HG03045 (cell line): ENCODE results near the gene STMND1.

Source experiments
- ATAC-seq: cut with Tn5 transposase; IDR thresholded peaks from one replicate; pipeline ENCODE4 v1.9.1; 2021; ENCODE audit warnings: mild to moderate bottlenecking, moderate library complexity; ENCODE audit not compliant: unreplicated experiment

Gene STMND1

DNA sequence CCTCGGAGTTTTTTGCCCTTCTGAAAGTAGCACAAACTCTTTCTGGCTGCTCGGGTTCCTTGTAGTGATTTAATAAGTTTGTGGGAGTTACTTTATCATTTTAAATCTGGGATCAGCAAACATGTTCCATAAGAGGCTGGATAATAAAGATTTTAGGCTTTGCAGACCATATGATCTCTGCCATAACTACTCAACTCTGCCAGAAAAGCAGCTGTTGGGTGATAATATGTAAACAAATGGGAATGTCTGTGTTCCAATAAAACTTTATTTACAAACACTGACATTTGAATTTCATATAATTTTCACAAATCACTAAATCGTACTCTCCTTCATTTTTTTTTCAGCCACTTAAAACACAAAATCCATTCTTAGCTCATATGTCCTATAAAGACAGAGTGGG, 3.9 kb upstream of the STMND1 start:
- no peak for ATAC-seq

DNA sequence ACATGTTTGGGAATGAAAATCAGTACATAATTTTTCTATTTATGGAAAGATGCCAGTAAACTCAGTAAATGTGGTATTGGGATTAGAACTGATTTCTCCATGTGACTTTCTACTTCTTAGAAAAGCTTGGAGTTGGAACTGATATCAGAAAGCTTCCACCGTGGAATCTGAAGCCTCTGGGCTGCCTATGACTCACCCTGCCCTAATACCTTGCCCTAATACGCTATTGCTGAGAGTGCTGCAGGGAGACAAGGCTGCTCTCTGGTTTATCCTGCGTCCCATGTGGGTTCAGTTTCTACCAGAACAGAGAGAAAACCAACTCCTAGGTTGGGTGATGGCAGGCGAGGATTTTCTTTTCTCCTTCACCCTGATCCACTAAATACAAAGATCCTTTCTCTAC, 3.3 kb upstream of the STMND1 start:
- no peak for ATAC-seq

- ATAC-seq: no peak
Observed at GRCh38 chr6:17099401-17100059, 2.3 kb upstream of the STMND1 start.

DNA sequence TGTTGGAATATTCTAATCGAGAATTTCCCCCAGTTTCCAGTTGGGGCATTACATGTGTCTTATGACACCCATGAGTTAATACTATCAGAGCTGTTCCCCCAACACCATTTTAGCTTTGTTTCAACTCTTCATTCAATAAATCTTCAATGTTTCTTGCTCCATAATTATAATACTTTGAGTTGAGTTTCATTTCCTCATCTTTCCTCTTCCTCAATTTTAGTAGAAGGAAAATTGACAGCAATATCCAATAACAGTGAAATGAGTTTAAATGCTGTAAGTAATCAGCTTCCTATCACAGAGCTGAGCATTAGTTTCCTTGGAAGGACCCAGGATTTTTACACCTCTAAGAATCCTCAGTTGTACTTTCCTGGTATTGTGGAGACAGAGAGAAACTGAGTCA, 1.0 kb upstream of the STMND1 start:
- no peak for ATAC-seq

DNA sequence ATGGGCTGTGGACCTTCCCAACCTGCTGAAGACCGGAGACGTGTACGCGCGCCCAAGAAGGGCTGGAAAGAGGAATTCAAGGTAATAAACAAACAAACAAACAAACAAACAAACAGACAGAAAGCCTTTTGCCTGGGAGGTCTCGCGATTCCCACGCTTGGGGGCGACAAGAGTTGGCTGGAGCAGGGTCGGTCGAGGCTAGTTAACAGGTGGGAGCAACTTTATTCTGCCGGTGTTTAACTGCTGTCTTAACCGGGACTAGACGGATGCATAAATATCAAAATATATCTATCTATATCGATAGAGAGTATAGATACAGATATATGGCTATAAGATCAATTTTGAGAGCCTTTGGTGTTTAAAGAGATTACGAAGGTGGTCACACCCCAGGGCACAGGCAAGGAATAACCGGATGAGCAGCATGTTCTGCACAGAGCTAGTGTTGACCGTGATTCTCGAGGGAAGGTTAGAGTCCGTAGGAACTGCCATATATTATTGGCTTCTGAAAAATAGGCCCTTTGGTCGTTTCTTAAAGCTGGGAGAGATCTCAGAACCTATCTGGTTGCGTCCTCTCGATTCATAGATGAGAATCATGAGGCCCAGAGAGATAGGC, 514 bp downstream of the STMND1 start:
- no peak for ATAC-seq

- no peak for ATAC-seq
Observed at GRCh38 chr6:17103715-17104114, 1.9 kb downstream of the STMND1 start.

DNA sequence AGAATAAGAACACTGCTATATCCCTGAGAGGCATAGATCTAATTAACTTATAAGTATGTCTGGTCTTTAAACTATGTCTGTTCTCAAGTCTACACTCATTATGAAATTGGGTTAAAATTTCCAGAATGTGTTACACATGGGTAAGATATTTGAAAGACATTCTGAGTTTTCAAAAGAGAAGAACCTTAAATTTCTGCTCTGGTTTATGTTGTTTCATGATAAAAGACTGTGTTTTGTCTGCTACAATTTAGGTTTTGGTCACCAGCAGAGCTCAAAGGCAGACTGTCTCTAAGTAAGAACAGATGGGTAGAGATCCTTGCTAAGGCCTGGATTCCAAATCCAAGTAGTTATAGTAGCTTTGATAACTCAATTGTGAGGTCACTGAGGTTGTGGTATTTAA, 6.0 kb downstream of the STMND1 start:
- ATAC-seq: no peak

DNA sequence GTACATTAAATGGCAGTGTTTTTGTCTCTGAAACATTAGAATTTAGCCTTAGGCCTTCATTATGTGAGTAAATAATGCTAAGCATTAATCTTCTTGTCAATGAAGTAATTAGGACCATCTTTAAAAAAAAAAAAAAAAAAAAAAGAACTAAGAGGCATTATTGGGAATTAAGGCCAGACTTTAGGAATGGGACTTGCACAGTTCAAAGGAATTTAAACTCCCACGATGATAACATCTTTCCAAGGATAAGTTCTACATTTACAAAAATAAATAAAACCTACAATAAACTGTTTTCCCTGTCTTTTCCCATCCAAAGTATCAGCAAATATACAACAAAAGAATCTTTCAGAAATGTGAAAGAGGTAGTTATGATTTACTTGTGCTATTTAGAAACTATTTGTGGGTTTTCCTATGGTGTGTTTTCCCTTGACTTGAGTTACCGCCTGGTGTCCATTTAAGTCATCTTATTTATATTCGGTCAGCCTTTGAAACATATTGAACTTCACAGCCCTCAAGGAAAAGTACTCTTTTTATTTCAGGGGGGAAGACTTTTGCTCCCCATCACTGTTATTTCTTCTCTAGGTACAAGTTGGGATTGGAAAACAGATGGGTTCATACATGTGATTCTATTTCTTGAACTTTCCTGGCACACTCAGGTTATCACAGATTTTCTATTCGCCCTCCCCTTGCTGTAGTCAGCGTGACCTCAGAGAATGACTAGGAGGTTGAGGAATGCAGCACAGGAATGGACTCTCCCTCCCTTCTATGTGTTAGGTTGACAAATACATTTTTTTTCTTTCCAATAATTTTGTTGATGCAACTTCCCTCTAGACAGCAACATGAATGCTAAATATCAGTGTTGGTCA, 13.6 kb downstream of the STMND1 start:
- no peak for ATAC-seq

- ATAC-seq: no peak
Observed at GRCh38 chr6:17116117-17116440, 14.2 kb downstream of the STMND1 start.

DNA sequence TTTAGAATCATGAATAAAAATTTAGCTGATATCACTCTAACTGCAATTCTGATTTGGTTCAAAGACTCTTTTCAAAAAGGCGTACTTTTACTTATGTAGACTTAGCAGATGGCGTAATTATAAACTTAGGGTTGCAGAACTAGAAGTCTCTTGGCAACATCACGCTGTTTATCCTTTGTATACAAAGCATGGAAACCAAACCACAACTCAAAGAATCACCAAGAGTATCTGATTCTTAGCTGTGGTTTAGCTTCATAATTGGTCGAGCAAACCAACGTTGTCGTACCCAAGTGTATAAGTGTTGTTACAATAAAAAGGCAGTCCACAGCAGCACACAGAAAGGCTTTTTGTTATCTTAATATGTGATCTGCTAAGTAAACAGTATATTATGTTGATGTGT, 18.2 kb downstream of the STMND1 start:
- ATAC-seq: no peak

- ATAC-seq: no peak
Observed at GRCh38 chr6:17125407-17125806, 23.6 kb downstream of the STMND1 start.

DNA sequence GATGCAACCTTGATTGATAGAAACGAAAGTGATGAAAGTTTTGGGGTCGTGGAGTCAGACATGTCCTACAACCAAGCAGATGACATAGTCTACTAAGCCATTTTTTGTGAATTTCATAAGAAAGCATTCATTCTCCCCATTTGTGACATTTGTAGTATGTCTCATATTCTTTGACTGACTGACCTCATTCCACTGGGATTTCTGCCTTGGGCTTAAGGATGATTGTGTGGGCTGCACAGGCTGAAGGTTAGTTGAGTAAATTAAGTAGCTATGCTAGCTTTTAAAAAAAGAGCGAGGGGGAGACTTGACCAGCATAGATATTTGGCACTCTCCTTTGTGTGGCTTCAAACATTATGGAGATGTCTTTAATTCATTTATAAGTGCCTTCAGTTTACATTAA, 28.9 kb downstream of the STMND1 start:
- no peak for ATAC-seq

DNA sequence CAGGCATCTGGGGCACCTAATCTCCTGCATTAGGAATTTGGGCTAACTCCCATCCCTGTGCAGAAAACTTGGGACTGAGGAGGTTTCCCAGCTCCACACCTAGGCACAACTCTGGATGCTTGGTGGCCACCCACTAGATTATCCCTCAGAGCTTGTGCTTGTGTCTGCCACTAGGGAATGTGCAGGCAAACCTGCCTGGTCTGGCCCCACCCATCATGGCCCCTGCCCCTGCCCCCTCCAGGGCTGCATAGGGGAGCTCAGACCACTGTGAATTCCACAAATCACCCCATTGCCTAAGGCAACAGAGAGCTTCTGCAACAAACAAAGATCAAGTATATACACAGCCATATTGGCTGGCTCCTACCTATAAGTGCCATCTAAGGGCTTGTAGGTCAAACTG, 31.1 kb downstream of the STMND1 start:
- ATAC-seq: no peak

GRCh38 chr6:17138033-17138432, 36.2 kb downstream of the STMND1 start:
- no peak for ATAC-seq

DNA sequence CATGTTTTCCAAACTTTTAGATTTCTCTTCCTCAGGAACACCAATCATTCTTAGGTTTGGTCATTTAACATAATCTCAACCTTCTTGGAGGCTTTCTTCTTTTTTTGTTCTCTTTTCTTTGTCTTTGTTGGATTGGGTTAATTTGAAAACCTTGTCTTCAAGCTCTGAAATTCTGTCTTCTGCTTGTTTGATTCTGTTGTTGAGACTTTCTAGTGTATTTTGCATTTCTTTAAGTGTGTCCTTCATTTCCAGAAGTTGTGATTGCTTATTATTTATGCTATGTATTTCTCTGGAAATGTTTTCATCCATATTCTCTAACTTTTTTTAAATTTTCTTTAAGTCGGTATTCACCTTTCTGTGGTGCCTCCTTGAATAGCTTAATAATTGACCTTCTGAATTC, 42.2 kb downstream of the STMND1 start:
- no peak for ATAC-seq

DNA sequence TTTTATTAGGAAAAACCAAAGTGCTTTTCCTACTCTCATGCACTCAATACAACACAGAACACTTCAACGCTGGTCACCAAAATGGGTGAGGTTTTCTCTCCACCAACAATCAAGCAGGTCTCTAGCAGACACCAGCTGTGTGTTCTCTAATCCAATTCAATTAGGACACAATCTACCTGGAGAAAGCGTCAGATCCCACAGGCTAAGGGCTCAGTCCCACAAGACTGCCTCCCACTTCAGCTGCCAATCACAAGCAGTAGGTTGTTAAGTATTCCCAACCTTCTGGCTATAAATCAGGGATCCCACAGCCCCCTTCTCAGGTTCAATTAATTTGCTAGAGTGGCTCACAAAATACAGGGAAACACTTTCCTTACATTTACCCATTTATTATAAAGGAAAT, 47.7 kb downstream of the STMND1 start:
- no peak for ATAC-seq

DNA sequence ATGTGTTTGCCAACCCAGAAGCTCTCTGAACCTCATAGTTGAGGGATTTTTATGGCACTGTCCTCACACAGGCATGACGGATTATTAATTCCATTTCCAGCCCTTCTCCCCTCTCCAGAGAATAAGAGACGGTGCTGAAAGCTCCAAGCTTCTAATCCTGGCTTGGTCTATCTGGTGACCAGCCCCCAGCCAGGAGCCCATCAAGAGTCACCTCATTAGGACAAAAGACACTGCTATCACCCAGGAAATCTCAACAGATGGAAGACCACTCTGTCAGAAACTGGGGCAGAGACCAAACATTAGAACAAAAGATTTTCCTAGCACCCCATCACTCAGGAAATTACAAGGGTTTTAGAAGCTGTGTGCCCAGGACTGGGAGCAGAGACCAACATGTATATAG, 48.2 kb downstream of the STMND1 start:
- ATAC-seq: no peak

GRCh38 chr6:17151888-17152287, 50.0 kb downstream of the STMND1 start:
- no peak for ATAC-seq

- no peak for ATAC-seq
Observed at GRCh38 chr6:17152703-17153102, 50.9 kb downstream of the STMND1 start.

GRCh38 chr6:17156112-17156921, 54.5 kb downstream of the STMND1 start:
- ATAC-seq: no peak

DNA sequence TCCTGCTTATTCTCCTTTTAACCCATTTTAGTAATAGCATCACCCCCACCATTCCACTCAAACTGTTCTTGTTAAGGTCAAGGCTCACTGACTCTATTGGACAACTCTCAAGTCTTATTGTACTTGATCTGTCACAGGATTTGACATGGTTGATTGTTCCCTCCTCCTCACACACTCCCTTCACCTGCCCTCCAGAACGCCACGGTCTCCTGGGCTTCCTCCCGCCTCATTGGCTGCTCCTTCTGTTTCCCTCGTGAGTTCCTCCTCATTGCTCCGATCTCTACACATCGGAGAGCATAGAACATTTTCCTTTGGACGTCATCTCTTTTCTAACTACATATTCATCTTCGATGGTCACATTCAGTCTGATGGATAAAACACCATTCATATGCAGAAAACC, 55.1 kb downstream of the STMND1 start:
- ATAC-seq: no peak
